ENCODE measurements around the gene USF2.

USF2 gene

DNA sequence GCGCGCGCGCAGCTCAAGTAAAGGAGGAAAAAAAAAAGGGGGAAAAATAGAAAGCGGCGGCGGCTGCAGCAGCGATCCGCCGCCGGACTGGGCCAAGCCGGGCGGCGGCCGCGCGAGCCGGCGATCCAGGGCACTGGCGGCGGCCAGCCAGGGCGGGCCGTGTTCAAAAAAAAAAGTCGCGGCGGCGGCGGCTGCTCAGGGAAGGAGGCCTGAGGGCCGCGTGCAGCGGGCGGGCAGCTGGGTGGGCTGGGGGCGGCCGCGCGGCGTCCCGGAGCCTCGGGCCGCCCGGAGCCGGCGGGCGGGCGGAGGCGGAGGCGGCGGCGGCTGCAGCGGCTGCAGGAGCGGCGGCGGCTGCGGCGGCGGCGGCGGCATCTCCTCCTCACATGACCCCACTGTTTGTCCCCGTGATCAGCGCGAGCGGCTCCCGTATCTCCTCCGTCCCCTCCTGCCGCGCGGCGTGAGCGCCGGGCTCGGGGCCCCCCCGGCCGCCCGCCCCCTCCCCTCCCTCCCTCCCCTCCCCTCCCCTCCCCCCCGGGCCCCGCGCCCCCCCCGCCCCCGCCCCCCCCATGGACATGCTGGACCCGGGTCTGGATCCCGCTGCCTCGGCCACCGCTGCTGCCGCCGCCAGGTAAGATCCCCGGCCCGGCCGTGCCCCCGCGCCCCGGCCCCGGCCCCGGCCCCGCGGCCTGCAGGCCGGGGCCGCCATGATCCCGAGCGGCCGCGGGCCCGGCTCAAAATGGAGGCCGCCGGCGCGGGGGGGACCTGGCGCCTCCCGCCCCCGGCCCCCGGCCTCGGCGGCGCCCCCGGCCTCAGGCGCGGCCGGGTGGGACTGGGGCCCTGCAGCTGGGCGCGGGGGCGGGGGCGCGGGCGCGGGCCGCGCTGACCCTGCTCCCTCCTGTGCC lies at the start of gene USF2:
Gene USF2 (plus strand): TSS at position 427 of the 902 bp plus-strand sequence. CDS start 140 bp downstream, at position 567.
- no peak for TF ChIP-seq GATA2 (IDR thresholded peaks at IDR 0.05; ENCODE audit: low read depth, low read length)
- no peak for TF ChIP-seq GATA3 (IDR thresholded peaks at IDR 0.05; ENCODE audit: low read depth, low read length)

- TF ChIP-seq GATA2 (IDR thresholded peaks at IDR 0.05; ENCODE audit: low read depth, low read length) (no peak), GATA3 (IDR thresholded peaks at IDR 0.05; ENCODE audit: low read depth, low read length) (no peak)
Measured at GRCh38 chr19:35219008-35219407, 49.8 kb upstream of the USF2 start.

- TF ChIP-seq GATA3 (IDR thresholded peaks at IDR 0.05; ENCODE audit: low read depth, low read length): no peak
- TF ChIP-seq GATA2 (IDR thresholded peaks at IDR 0.05; ENCODE audit: low read depth, low read length): no peak
Measured at GRCh38 chr19:35220315-35220921, 48.3 kb upstream of the USF2 start.

- TF ChIP-seq GATA3 (IDR thresholded peaks at IDR 0.05; ENCODE audit: low read depth, low read length) (no peak), GATA2 (IDR thresholded peaks at IDR 0.05; ENCODE audit: low read depth, low read length) (no peak)
Measured at GRCh38 chr19:35222373-35223015, 46.3 kb upstream of the USF2 start.

DNA sequence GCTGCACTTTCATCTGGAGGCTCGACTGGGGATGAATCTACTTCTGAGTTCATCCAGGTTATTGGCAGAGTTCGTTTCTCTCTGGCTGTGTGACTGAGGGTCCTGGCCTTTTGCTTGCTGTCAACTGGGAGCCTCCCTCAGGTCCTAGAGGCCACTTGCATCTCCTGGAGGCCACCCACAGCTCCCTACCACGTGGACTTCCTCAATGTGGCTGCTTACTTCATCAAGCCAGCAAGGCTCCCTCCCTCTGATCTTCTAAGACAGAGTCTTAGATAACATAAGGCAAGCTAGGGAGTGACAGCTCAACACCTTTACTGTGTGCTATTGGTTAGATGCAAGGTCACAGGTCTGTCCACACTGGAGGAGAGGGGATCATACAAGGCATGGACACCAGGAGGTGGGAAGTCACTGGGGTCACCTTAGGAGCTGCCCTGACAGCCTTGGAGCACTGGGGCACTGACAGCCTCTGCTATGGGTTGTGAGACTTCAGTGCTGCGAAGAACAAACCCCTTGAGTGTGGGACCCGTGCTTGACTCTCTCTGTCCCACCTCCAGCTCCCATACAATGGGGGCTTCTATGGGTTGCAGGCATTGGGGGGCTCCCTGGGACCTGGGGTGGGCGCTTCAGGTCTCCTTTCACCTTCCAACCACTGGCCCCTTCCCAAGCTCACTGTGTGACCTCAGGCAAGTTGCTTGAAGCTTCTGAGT lies 45.5 kb upstream of the USF2 start:
- TF ChIP-seq GATA3 (IDR thresholded peaks at IDR 0.05; ENCODE audit: low read depth, low read length) (no peak), GATA2 (IDR thresholded peaks at IDR 0.05; ENCODE audit: low read depth, low read length) (no peak)

GRCh38 chr19:35223862-35224505 lies 44.8 kb upstream of the USF2 start:
- TF ChIP-seq GATA3 (IDR thresholded peaks at IDR 0.05; ENCODE audit: low read depth, low read length) (no peak), GATA2 (IDR thresholded peaks at IDR 0.05; ENCODE audit: low read depth, low read length) (no peak)

DNA sequence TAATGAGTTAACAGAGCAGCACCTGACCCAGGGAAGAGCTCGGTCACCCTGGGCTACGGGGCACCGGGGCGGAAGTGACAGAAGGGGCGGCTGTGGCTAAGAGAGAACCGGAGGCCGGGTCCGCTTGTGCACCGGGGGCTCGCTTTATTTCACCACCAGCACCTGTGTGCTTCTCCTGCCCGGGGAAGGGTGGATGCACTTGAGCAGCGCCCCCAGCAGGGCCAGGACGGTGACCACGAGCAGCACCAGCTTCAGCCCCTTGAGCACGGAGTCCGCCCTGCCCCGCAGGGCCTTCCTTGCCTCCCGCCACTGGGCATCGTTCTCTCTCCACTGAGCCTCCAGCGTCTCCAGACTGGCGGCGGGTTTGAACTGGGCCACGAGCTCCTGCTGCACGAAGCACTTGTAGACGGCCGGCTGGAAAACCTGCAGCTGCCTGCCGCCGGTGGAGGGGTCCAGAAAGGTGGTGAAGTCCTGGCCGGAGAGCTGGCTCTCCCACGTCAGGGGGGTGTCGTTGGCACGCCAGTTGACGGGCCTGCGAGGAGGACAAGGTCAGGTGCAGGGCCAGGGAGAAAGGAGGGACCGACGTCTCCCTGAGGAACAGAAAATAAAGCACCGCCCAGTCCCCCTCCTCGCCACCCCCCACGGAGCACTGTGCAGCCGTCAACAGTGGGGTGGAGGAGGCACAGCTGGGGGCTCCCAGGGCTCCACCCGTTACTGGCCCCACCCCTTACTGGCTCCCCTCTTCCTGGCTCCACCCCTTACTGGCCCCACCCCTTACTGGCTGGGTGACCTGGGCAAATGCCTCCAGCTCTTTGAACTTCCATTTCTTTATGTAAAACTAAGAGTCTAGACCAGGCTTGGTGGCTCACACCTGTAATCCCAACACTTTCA lies 43.8 kb upstream of the USF2 start:
- TF ChIP-seq GATA2 (IDR thresholded peaks at IDR 0.05; ENCODE audit: low read depth, low read length) (no peak), GATA3 (IDR thresholded peaks at IDR 0.05; ENCODE audit: low read depth, low read length) (no peak)

DNA sequence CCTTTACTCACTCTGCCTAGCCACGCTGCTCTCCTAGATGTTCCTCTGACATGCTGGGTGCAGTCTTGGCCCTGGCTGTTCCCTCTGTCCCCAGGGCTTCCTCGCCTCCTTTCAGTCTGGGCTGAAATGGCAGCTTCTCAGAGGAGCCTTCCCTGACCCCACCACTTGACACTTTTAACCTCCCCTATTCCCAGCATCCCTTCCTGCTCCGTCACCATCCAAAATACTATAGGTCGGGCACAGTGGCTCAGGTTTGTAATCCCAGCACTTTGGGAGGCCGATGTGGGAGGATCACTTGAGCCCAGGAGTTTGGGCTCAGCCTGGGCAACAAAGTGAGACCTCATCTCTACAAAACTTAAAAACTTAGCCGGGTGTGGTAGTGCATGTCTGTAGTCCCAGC lies 42.8 kb upstream of the USF2 start:
- TF ChIP-seq GATA3 (IDR thresholded peaks at IDR 0.05; ENCODE audit: low read depth, low read length) (no peak), GATA2 (IDR thresholded peaks at IDR 0.05; ENCODE audit: low read depth, low read length) (no peak)

GRCh38 chr19:35226748-35227147 lies 42.0 kb upstream of the USF2 start:
- no peak for TF ChIP-seq GATA2 (IDR thresholded peaks at IDR 0.05; ENCODE audit: low read depth, low read length)
- TF ChIP-seq GATA3 (IDR thresholded peaks at IDR 0.05; ENCODE audit: low read depth, low read length): no peak

DNA sequence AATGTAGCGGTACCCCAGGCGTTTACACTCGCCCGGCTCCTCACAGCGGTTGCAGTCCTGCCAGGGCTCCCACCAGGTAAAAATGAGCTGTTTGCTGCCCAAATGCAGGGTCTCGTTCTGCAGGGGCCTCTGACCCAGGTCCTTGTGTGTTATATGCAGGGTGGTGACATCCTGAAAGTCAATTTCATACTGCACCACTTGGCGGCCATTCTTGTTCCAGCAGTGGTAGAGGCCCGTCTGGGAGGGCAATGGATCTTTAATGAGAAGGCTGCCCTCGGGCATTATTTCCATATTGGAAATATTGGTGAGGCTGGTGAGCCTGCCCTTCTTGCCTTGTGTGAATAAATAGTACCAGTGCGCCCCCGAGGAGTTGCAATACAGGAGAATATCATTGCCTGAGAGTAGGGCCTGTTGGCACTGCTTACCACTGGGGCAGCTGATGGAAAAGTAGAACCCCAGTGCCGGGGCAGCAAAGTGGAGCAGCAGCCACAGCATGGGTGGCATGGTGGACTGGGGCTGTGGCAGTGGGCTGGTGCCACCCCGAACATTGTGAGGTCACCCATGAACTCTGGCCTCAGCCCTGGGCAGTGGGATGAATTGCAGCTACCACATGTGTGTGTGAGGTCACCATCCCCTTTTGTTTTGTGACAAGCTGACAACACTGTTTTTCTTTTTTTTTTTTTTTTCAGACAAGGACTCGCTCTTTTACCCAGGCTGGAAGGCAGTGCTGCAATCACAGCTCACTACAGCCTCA lies 40.4 kb upstream of the USF2 start, which contains the start of gene FAM187B:
Gene FAM187B (minus strand): TSS at position 563 of the 754 bp plus-strand sequence. CDS start 59 bp downstream, at position 504.
- TF ChIP-seq GATA3 (IDR thresholded peaks at IDR 0.05; ENCODE audit: low read depth, low read length) (no peak), GATA2 (IDR thresholded peaks at IDR 0.05; ENCODE audit: low read depth, low read length) (no peak)

DNA sequence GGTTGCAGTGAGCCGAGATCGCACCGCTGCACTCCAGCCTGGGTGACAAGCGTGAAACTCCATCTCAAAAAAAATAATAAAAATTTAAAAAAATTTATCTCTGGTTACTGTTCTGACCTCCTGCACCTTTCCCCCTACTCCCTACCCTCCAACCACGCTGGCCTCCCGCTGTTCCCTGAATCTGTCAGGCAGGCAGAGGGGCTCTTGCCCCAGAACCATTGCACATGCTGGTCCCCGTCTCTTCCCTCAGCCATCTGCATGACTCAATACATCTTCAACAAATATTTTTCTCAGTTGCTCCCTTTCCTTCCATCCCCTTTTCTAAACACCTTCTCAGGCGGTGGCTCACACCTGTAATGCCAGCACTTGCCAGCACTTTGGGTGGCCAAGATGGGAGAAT lies 39.2 kb upstream of the USF2 start:
- TF ChIP-seq GATA2 (IDR thresholded peaks at IDR 0.05; ENCODE audit: low read depth, low read length): no peak
